HG03060 (cell line): Measurements from ENCODE around the gene CDH4.

Experiments used
- ATAC-seq: cut with Tn5 transposase; IDR thresholded peaks from one replicate; pipeline ENCODE4 v1.9.1; 2021; ENCODE audit warnings: low read depth, moderate number of reproducible peaks; ENCODE audit not compliant: unreplicated experiment

CDH4 gene

DNA sequence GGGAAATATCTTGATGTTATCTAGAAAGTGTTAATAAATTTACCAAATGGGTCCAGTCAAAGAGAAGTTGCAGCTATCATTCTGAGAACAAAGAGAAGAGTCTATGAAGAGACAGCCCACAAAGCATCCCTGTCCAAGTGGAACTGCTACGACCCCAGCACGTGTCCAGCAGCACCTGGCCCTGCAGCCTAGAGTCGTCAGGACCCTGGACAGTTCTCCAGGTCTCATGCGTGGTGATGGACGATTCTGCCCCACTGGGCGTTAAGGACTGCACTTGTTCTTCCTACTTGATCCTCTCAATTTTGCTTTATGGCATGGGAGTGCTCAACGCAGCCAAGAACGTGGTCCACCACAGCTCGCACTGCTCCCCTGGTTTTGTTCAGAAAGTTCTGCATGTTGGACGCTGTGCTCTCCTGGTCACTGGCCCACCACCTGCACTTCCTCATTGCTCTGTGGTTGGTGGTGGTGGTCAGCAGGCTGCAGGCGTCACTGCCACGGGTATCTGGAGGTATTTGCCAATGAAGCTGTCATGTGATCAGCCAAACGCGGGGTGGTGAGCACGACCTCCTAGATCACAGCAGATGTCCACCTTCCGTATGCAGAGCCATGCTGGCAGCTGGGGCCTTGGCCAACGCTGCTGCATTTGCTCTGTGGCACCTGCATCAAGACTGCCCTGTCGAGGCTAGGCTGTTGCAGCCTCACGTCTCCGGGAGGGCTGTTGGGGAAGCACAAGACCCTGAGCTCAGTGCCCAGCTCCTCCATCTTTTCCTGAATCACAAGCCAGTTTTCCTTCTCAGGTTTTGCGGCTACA, 356.4 kb downstream of the CDH4 start:
- no peak for ATAC-seq

DNA sequence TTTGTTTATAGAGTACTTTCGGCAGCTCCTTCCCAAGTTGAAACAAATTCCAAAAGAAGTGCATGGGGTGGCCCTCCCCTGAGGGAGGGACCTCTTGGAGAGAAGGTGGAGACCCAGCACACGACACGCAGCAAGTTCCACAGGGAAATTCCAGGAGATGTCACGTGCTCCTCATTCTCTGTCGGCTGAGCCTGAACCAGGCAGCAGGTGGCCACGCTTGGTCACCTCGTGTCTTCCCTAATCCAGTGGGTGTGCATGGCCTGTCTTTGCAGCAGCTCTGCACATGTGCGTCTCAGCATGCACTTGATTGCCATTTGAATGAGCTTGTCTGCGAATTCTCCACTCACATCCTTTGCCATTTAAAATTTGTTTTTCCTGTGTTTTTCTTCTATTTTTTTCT, 357.4 kb downstream of the CDH4 start:
- no peak for ATAC-seq

DNA sequence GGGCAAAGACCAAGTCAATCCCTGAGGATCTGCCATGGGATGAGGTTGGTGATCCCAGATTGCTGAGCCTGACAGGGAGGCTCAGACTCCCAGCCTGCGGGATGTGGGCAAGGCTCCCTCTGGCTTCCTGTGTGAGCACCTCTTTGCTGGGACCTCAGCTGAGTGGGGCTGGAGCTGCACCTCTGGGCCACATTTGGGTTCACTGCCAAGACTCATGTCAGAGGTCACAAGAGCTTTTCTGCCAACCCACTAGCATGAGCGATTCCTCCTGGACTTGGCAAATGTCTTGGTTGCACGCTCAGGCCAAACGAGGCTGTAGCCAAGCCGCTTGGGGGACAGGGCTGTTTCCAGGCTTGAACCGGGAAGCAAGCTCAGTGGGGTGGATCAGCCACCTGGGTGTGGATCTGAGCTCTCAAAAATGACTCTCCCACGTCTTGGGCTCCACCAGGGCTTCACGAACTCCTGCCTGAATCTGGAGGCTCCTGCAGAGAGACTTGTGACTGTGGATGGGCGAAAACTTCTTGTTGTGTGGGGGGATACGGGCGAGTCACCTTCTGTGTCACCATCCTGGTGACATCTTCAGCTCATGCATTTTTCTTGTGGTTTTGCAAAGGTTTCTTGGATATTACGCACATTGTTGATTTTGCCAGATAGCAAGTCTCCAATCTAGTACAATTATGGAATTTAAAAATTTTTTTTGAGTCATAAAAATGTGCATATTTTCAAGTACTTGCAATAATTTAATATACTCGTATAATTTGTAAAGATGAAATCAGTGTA, 359.5 kb downstream of the CDH4 start:
- no peak for ATAC-seq

GRCh38 chr20:61613917-61614705, 362.1 kb downstream of the CDH4 start:
- ATAC-seq: no peak

GRCh38 chr20:61614706-61615100, 362.6 kb downstream of the CDH4 start:
- ATAC-seq: no peak

- ATAC-seq: no peak
These were observed 363.7 kb downstream of the CDH4 start for GRCh38 chr20:61615806-61616205.

GRCh38 chr20:61619751-61620150, 367.7 kb downstream of the CDH4 start:
- no peak for ATAC-seq

DNA sequence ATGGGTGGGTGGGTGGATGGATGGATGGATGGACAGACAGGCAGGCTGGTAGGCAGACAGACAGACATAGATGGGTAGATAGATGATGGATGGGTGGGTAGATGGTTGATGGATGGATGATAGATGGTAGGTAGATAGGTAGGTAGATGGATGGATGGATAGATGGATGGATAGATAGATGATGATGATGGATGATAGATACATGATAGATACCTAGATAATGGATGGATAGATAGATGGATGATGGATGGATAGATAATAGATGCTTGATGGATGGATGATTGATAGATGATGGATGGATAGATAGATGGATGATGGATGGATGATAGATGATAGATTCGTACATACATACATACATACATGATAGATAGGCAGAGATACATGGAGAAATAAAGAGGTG, 368.1 kb downstream of the CDH4 start:
- ATAC-seq: no peak

- no peak for ATAC-seq
These were observed 369.1 kb downstream of the CDH4 start for GRCh38 chr20:61621035-61621730.

GRCh38 chr20:61621852-61622251, 369.8 kb downstream of the CDH4 start:
- no peak for ATAC-seq

DNA sequence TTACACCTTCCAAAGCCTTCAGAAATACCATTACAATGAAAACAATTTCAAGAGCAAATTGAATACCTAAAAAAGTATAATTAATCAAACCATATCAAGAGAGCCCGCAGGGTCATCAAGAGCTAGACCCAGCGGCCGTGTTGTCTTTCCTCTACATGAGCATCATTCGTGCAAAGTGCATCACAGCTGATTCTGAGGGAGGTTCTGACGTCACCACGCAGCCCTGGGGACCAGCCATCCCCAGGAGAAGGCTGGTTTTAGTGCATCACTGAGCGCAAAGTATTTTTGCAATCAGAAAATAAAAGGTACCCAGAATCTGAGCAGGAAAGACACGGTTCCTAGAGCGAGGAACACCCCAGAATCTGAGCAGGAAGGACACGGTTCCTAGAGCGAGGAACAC, 371.4 kb downstream of the CDH4 start:
- no peak for ATAC-seq

- no peak for ATAC-seq
These were observed 373.2 kb downstream of the CDH4 start for GRCh38 chr20:61625246-61625645.

- ATAC-seq: no peak
These were observed 374.4 kb downstream of the CDH4 start for GRCh38 chr20:61626412-61626811.

- no peak for ATAC-seq
These were observed 375.8 kb downstream of the CDH4 start for GRCh38 chr20:61627791-61628415.

DNA sequence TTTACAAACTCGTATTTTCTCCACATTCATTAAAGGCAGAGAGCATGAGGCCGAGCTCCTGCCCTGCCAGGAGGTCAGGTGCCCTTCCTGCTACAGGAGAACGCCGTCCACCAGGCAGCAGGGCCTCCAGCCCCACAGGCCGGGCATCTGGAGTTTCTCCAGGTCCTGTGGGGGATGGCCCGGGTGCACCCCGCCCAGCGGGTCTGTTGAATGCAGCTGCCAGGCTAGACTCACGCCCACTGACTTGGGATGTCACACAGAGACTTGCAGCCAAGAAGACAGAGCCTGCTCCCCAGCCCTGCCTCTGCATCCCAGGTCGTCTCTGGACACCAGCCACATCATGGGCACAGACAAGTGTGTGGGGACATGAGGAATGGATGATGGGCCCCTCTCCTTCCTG, 376.4 kb downstream of the CDH4 start:
- no peak for ATAC-seq

- no peak for ATAC-seq
These were observed 377.0 kb downstream of the CDH4 start for GRCh38 chr20:61628901-61629601.

GRCh38 chr20:61629602-61630390, 377.7 kb downstream of the CDH4 start:
- ATAC-seq: no peak

DNA sequence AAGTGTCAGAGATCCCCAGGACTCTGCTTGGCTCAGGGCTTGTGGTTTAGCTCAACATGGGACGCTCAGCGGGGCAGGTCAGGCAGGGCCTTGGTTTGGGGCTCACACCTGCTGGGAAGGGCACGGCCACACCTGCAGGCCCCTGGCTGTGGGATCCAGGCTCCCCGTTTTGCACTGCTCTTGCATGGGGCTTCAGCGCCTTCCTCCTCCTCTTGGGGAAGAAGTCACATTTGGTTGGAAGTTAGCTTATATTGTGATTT, 378.3 kb downstream of the CDH4 start:
- no peak for ATAC-seq

DNA sequence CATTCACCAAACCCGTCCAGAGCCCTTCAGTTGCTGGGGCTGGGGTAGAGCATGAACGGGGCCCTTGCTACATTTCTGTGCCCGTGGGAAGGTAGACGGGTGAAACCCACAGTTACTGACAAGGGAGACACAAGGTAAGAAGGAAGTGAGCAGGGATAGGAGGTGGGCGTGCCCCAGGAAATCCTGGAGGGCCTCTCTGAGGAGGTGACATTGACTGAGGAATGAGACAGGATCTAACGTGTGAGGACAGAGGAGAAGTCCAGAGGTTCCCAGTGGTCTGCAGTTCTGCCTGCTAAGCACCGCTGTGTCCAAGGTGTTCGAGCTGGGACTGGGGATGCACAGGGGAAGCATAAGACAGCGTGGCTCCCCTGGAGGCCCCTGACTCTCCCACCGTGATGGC, 378.8 kb downstream of the CDH4 start:
- no peak for ATAC-seq
